G401 (cell line): Measurements from ENCODE around the gene FBXW4. TPM values are rescaled to one million over a fixed set of nuclear protein-coding genes. Genes with fewer than 3 reads are reported as not detected.
"Not testable (repeated sequence)": the region's sequence is repeated elsewhere in the genome, so short reads cannot be mapped to it uniquely, and the experiment has no call there.

ENCODE experiments used
- DNase-seq: peaks from one replicate; pipeline ENCODE4 v3.0.0-alpha.2; 2015; ENCODE audit warnings: low spot score
- in situ Hi-C: cut with HindIII; loops from 2 replicates; pipeline ENCODE4 v1.10.0; 2016; ENCODE audit warnings: low sequenced_read_pairs, mixed read lengths
- total RNA-seq: library from RNA; depleted of rRNA; stranded (reverse); fragments of >200 nt; shearing (Covaris generic); gene quantifications from 2 replicates; pipeline ENCODE4 v1.2.3, GENCODE V29; 2014

The FBXW4 gene
- total RNA-seq, 1 experiment from 2014 or later, result 48.9 TPM

DNA sequence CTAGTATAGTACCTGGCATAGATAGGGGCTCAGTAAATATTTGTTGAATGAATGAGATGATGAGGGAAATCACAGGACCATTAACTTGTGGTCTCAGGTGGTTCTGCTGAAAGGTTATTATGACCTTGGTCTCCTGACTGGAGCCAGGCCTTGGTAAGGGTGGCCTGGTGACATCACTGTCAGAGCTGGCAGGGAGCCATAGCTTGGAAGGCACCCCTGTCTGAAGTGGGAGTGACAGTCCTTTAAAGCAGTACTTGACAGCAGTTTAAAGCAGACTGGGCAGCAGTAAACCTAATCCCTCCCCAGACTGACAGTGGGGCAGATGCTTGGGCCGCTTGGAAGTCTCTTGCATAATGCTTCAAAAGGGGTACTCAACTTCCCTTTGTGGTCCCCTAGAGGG is 93.4 kb downstream of the FBXW4 start:
- DNase-seq, result no peak
- in situ Hi-C loops, result no loop called here

DNA sequence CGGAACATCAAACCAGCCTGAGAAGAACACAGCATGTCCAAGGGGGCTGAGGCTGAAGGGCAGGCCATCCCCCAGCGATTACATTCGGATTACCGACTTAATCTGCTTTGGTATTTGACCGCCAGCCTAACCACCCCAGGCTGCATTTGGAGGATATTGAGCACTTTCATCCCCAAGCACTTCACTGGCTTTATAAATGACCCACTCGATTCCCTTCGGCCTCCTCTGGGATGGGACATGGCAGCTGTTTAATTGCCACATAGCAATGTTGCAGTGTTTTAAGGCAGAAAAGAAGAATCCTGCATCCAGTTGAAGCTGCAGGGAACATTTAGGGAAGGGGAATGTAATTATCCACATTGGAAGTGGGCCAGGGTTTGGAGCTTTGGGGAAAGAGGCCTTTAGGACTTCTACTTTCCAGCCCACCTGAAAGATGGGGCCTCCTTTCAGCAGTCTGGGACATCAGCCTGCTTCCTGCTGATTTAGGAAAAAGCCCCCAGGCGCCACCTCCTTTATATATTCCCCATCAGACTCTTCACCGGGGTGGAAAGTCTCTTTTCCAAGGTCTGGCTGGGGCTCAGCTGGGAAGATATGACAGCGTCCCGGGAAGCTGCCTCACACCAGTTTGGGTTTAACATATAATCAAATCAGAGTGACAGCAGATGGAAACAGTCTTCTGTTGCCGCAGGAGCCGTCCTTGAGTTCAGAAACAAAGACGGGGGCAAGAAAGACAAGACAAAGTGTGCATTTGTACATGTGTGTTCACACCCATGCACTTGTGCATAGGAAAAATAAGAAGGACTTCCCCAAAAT is 97.7 kb downstream of the FBXW4 start:
- in situ Hi-C loops, result loop anchor here (25.0 kb wide), 1 partner anchor 310 kb away; no protein-coding TSS in a partner anchor
- DNase-seq, result peak; percentile 67

DNA sequence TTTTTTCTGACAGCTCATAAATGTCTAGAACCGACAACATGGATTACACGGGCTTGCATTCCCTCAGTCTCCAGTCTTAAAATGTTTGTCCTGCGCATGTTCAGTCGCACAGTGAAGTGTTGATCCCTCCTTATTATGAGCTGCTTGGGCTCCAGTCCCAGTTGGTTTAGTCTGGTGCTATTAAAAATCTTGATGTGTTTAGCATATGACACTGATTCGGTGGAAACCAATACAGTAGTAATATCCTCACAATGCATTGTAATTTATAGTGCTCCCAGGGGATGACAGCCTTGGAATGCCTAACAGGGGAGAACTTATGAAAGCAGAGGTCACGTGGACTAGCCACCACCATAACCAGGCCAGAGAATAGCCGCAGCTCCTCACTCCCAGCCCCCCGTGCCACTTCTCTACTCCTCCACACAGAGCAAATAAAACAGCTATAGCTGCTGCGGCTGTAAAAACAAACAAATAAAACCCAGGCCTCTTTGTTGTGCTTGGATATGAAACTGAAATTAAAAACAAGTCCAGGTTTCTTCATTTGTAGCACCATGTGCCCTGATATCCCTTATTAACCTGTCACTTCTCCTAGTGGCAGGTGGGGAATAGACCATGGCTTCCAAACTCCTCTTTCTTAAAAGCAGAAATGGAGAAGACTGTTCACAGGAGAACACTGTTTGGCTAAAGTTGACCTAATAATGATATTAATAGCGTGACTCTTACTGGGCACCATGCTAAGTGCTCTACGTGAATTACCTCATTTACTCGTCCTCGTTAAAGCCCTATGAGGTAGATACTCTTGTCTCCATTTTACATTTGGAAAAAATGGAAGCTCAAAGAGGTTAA is 99.2 kb downstream of the FBXW4 start:
- DNase-seq, result peak; percentile 77
- in situ Hi-C loops, result loop anchor here (25.0 kb wide), 1 partner anchor 309 kb away; no protein-coding TSS in a partner anchor

DNA sequence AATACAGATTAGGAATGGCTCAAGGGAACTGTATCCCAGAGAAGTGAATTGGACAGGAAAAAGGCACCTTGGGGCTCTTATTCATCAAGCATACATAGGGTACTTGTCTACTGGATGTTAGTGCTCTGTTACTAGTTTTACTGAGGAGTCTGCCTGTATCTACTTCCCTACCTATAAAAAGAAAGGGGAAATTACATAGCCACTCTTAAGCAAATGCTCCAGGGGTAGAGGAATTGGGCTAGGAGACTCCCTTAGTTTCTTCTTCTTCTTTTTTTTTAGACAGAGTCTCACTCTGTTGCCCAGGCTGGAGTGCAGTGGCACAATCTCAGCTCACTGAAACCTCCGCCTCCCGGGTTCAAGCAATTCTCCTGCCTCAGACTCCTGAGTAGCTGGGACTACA is 101.6 kb downstream of the FBXW4 start:
- not testable (repeated sequence) for DNase-seq
- in situ Hi-C loops, result loop anchor here (25.0 kb wide), 1 partner anchor 306 kb away; no protein-coding TSS in a partner anchor

DNA sequence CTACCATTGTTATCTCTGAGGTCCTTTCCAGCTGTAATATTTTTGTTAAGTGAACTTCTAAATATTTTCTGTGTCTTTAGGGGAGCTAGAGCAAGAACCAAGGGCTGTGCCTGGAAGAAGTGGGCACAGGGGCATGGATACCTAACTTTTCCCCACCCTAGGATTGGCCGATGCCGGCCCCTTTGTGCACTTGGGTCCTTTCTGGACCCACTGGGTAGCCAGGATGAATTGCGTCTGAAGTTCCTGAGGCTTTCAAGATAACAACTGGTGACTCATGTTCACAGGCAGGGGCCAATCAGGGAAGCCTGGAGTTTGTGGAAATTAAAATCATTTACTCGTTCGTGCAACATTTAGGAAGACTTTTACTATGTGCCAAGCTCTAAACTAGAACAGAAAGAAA is 106.1 kb downstream of the FBXW4 start:
- in situ Hi-C loops, result loop anchor here (25.0 kb wide), 1 partner anchor 302 kb away; no protein-coding TSS in a partner anchor
- no peak for DNase-seq

DNA sequence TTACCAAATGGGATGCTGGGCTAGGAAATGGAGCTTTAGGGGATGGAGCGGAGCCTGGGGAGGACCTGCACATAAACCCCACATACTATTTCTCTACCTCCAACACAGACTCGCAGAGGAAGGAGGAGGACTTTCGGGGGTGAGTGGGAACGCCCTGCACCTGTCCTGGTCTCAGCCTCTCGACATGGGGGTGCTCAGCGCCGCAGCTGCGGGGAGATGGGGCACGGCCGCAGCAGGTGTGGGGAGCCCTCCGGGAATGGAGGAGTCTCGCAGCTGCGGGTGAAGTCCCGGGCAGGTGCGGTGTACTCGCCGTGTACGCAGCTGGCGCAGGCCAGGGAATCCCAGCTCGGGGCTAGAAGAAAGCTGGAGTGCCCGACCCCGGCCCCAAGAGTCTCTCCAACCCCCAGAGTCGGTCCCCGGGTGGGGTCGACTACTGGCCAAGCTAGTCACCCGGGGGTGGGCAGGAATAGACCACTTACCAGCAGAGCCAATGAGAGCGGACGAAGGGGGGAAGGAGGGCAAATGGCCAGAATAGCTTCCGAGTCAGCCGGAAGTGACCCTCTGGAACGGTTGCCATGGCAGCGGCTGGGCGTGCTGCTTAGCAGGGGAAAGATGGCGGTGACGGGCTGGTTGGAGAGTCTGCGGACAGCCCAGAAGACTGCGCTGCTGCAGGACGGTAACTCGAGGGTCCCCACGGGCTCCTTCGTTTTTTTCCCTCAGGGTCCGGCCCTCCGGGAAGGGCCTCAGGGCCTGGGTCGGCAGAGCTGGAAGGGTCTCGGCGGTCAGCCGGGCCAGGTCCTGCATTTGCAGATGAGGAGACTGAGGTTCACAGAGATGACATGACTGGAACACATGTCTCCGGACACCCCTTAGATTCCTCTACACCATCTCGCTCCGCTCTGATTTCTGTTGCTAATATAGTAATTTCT is 107.0 kb downstream of the FBXW4 start, which contains the start of the genes DPCD and POLL:
Gene DPCD, plus strand, starts transcription at position 597 of the 929 bp plus-strand sequence. Its CDS starts 16 bp downstream, at position 613.
Gene POLL, minus strand, starts transcription at position 533 of the 929 bp plus-strand sequence. CDS start 897 bp downstream, outside the sequence.
- in situ Hi-C loops, result loop anchor here (25.0 kb wide), 1 partner anchor 301 kb away; no protein-coding TSS in a partner anchor
- DNase-seq, result peak; percentile 98

DNA sequence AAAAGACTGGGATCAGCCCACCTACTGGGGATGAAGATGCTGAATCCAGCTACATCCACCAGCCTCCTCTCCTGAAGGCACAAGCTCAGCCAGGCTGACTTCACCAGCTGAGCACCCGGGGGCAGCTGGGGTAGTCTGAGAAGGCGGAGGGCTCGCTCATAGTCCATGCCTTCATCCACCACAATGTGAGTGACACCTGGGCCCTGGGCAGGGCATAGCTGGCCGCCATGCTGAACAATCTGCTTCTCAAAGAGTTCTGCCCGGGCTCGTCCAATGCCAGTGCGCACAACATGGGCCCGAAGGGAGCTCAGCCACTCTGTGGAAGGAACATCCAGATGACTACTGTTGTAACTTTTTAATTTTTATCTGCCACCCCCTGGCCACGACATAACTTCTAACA is 109.1 kb downstream of the FBXW4 start:
- no peak for DNase-seq
- in situ Hi-C loops, result loop anchor here (25.0 kb wide), 1 partner anchor 299 kb away; no protein-coding TSS in a partner anchor

DNA sequence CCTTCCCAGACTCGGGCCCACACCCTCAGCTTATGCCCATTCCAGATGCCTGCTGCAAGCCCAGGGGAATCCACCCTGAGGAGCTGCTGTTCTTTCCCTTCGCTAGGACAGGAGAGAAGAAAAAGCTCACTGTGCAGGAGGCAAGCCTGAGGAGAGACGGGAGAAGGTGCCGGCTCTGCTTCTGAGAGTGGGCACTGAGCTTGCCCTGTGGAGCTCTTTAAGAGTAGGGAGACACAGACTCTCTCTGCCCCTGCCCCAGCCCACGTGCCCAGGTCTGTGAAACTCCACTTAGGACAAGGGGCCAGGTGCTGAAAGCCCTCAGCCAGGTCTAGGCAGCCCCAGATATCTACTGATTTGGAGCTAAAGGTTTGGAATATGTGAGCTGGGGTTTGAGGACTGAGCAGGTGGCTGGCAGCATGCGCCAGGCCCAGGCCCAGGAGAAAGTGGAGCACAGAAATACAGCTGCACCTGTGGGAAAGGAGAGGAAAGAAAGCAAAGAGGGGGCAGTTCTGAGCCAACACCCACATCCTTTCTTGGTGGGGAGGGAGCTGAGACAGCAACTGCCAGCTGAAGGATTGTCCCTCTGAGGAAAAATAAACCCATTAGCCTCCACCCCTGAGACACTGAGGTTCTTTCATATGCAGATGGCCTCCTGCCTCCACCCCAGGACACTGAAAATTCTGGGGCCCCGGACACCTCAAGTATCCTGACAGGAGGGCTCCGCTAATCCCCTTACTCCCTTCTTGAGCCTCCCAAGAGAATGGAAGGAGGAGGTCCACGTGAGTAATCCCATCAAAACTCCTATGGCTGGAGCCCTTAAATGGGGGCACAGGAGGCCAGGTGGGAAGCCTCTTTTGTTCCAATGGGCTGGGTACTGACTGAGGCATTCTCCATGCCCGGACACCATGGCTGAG is 114.2 kb downstream of the FBXW4 start:
- in situ Hi-C loops, result loop anchor here (25.0 kb wide), 1 partner anchor 293 kb away; no protein-coding TSS in a partner anchor
- no peak for DNase-seq

DNA sequence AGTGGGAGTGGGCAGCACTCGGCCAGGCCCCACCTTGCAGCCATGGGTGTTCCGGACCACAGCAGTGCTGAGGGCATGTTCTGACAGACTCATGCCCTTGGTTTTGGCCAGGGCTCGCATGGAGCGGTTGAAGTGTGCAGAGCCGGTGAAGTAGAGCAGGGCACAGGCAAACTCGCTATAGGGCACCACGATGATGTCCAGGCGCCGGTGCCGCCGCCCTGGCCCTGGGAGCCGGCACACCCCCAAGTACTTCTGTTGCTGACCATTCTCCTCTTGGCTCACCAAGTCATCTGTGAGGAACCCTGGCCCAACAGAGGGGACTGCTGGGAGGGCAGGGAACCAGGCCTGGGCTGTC is 115.5 kb downstream of the FBXW4 start:
- in situ Hi-C loops, result loop anchor here (25.0 kb wide), 1 partner anchor 292 kb away; no protein-coding TSS in a partner anchor

DNA sequence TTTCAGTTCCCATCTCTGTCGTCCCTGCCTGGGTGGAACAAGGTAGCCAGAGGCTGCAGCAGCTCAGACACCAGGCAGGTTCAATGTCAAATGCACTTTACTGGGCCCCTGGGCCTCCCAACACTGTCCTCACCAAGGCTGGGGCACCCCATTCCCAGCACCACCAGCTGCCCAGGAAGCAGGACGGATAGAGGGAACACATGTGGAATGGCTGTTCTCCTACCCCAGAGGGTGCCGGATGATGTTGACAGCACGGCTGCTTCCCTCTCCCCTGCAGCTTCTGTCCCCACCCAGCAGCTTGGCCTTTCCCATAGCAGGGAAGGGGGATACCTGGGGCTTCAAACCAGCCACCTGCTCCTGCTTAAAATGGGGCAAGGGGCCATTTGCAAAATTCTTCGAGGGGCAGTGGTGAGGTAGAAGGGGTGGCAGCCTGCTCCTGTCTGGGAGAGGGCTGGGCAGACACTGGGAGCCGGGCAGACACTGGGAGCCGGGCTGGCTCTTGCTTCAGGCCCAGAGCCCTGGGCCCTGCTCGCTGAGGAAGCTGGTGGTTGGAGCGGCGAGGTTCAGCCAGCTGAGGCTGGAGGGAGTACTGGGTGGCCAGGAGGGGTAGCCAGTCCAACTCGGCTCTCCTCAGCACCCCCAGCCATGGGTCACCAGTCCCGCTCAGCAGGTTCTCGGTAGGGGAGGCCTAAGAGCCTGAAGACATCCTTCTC is 116.0 kb downstream of the FBXW4 start:
- in situ Hi-C loops, result loop anchor here (25.0 kb wide), 1 partner anchor 292 kb away; no protein-coding TSS in a partner anchor
- DNase-seq, result no peak

More for the DNA sequence above, 115.5 kb downstream of the FBXW4 start:
- no peak for DNase-seq

DNA sequence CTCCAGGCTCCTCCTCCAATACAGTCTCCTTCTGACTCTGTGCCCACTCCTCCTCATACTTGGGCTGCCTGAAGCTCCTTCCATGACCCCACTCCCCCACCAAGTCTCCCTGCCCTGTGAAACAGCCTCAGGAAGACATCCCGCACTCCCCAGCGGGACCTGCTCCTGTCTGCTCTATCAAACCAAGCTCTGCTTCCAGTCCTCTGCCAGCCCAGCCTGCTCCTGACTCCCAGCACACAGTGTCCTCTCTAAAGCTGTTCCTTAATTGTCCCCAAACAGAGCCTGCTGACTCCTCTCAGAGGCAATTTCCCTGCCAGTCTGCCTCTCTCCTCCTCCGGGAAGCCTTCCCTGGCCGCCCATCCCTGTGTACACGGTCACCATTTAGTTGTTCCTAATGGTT is 116.8 kb downstream of the FBXW4 start:
- DNase-seq, result no peak
- in situ Hi-C loops, result loop anchor here (25.0 kb wide), 1 partner anchor 291 kb away; no protein-coding TSS in a partner anchor

DNA sequence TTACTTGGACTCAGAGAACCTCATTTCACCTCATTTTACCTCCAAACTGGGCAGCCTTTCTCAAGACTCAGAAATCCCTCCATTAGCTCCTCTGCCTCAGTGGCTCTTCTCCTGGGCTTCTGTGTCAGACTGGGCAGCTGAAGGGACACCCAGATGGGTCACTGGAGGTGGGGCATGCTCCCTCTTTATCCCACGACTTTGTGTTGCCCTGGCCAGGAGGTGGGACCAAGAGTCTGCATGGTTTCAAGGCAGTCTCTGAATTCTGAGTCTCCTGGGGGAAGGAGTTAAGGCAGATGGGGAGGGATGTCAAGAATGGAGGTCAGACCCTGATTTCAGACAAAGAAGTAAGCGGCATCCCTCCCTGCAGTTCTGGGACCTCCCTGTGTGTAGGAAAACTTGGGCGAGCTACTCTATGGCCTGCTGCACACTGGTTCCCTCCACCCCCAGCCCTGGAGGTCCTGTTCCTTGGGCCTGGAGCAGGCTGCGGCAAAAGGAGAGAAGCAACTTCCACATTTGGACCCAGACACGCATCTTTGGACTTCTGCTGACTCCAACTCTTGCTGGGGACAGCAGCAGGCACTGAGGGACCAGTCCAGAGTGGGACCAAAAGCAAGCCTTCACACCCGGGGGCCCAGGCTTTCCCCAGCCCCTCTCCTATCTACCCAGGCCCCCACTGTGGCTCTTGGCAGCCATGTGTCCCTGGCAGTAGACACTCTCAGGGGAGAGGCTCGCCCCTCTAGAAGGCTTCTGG is 117.7 kb downstream of the FBXW4 start:
- in situ Hi-C loops, result loop anchor here (25.0 kb wide), 1 partner anchor 290 kb away; no protein-coding TSS in a partner anchor
- no peak for DNase-seq

DNA sequence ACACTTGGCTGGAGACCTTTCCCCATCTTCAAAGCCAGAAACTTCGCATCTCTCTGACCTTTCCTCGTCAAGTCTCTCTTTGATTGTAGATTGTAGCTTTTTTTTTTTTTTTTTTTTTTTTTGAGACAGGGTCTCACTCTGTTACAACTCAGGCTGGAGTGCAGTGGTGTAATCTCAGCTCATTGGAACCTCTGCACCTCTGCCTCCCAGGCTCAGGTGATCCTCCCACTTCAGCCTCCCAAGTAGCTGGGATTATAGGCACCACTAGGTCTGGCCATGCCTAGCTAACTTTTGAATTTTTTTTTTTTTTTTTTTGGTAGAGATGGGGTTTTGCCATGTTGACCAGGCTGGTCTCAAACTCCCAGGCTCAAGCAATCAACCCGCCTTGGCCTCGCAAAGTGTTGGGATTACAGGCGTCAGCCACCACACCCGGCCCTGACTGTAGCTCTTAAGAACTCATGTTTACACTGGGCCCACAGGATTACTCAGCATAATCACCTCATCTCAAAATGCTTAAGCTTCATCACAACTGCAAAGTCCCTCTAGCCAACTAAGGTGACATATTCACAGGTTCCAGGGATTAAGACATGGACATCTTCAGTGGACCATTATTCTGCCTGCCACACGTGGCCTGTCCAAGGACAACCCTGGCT is 118.6 kb downstream of the FBXW4 start:
- in situ Hi-C loops, result loop anchor here (25.0 kb wide), 1 partner anchor 289 kb away; no protein-coding TSS in a partner anchor
- DNase-seq, result no peak

DNA sequence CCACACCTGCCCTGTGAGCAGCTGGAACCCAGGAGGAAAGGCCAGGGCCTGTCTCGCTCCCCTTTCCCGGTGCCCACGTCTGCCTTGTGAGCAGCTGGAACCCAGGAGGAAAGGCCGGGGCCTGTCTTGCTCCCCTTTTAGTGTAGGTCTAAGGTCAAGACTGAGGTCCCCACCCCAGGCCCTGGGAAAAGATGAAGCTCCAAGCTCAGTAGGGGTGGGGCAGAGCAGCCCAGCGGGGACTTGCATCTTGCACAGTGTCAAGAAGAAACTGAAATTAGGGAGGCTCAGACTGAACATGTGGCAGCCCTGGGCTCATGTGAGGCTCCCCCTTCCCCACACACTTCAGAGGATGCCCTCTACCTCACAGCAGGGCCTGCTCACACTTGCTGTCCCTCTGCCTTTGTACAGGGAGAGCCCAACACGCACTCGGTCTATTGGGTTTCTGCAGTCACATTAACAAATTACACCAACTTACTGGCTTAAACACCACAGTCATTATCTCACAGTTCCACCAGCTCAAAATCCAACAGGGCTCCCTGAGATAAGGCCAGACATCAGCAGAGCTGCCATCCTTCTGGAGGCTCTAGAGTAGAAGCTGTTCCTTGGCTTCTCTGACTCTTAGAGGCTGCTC is 119.3 kb downstream of the FBXW4 start:
- in situ Hi-C loops, result loop anchor here (25.0 kb wide), 1 partner anchor 288 kb away; no protein-coding TSS in a partner anchor
- no peak for DNase-seq

DNA sequence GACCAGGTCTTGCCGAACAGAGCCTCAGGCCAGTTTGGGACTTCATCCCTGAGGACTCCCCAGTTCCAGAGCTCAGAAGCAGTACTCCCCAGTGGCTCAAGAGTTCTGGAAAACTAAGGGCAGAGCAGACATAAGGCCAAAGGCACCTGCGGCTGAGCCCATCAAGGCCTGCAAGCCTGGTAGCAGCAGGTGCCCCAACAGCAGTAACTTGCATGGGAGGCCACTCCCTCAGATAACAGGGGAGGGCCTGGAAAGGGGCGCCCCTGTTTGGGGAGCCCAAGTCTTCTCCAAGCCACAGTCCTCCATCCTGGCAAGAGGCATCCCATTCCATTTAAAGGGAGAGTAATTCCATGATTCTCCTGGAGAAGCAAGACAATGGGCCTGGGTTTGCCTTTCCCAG is 119.9 kb downstream of the FBXW4 start:
- in situ Hi-C loops, result loop anchor here (25.0 kb wide), 1 partner anchor 288 kb away; no protein-coding TSS in a partner anchor
- DNase-seq, result no peak
